LHCN-M2 (cell line): Measurements from ENCODE around the gene NCAN. TPM values are rescaled to one million over a fixed set of nuclear protein-coding genes. Genes with fewer than 3 reads are reported as not detected.

ENCODE experiments used
- DNase-seq: peaks from one replicate; pipeline ENCODE4 v3.0.0-alpha.2; 2012; ENCODE audit warnings: low read depth
- total RNA-seq: library from RNA; depleted of rRNA; stranded (reverse); fragments of >200 nt; gene quantifications from 2 replicates; pipeline ENCODE4 v1.2.3, GENCODE V29; 2014; rRNA removed

Gene NCAN
- total RNA-seq, 1 experiment from 2014 or later: not detected

GRCh38 chr19:19279062-19279612 lies 67.4 kb downstream of the NCAN start:
- DNase-seq: no peak

DNA sequence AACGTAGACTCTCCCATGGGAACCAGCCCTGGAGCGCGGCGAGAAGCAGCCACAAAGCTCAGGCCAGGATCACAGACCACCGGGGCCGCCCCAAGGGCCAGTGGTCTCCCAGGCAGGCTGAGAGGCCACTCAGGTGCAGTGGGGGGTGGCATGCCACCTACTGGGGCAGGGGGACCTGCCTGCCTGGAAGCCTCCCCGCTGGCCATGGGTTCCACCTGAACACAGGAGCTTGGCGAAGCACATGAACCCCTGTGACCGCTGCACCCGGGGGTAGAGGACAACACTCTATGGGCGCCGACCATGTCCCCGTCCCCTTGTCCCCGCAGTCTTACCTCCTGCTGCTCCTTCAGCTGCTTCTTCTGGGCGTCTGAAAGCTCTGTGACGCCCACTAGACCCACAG lies 68.1 kb downstream of the NCAN start:
- no peak for DNase-seq

GRCh38 chr19:19280561-19280960 lies 68.8 kb downstream of the NCAN start:
- DNase-seq: peak; percentile 44

DNA sequence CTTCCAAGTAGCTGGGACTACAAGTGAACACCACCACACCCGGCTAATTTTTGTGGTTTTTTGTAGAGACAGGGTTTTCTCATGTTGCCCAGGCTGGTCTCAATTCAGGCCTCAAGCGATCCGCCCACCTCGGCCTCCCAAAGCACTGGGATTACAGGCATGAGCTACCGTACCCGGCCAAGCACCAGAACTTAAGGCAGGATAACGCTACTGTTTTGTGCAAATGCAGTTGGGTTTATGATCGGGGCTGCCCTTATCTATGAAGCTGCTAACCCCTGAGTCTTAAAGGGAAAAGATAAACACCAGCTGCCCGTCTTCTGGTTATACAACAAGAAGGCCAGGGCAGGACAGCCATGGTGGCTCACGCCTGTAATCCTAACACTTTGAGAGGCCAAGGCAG lies 73.9 kb downstream of the NCAN start:
- DNase-seq: no peak

GRCh38 chr19:19292607-19293006 lies 80.8 kb downstream of the NCAN start:
- no peak for DNase-seq

- DNase-seq: no peak
Measured at GRCh38 chr19:19294914-19295313, 83.2 kb downstream of the NCAN start.

DNA sequence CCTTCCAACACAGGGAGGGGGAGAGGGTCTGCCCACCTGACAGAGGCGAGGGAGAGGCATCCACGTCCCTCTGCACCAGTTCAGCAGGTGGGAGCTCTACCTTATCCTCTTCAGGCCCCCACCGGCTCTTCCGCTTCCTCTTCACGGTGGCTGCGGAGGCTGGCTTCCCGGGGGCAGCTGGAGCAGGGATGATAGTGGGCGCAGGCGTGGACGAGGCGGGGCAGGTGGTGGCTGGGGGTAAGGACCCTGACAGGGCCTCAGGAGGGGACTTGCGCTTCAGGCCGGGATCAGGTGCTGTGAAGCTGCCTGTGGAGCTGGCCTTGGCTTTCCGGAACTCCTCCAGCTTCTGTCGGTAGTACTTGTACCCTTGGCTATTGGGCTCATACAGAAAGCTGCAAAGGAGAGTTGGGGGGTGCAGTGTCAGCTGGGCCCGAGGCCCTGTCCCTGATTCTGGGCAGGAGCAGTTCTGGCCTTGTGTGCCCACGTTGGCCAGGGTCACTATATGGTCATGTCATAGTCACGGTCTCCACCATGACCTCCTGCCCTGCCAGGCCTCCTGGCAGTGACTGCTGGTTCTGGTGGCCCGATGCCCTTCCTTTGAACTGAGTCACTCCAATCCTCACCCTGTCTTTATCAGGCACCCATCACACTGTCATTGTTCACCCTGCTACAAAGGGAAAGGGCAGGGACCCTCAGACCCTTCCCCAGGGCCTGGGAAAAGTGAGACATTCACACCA lies 85.4 kb downstream of the NCAN start:
- DNase-seq: no peak

GRCh38 chr19:19297759-19298158 lies 86.0 kb downstream of the NCAN start:
- no peak for DNase-seq

DNA sequence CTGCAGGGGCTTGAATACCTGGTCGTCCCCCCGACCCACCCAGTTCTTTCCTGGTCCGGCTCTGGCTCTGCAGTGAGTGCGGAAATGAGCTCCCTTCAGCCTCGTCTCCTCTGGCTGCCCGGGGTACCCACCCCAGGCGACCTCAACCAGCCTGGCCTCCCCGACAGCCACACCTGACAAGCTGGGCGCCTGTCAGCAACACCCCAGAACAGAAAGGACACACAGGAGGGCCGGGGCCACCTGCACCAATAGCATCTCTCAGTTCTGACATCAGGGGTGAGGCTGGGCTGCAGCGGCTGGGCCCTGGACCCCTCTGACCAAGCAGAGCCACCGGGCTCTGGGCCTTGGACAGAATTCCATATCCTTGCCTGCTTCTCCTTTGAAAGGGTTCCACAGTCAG lies 88.9 kb downstream of the NCAN start:
- DNase-seq: no peak

Other genes starting within 250 kb of the NCAN start
- 54.2 and 63.9 TPM in 2 replicates for gene SUGP2, start 178.4 kb upstream of the NCAN start, total RNA-seq
- gene ARMC6, start 178.4 kb upstream of the NCAN start, total RNA-seq: 61.1 and 68.3 TPM in 2 replicates
- gene SLC25A42, start 148.0 kb upstream of the NCAN start, total RNA-seq: 2.8 and 4.4 TPM in 2 replicates
- gene TMEM161A, start 73.5 kb upstream of the NCAN start, total RNA-seq: 26.1 and 26.7 TPM in 2 replicates
- gene MEF2B, start 41.7 kb upstream of the NCAN start, total RNA-seq: 0.17 and 0.32 TPM in 2 replicates
- 19.6 and 27.0 TPM in 2 replicates for gene BORCS8, start 19.8 kb upstream of the NCAN start, total RNA-seq
- 66.9 and 71.8 TPM in 2 replicates for gene RFXANK, start 19.7 kb upstream of the NCAN start, total RNA-seq
- 16.0 and 19.7 TPM in 2 replicates for gene NR2C2AP, start 8.5 kb upstream of the NCAN start, total RNA-seq
- gene TM6SF2, start 61.3 kb downstream of the NCAN start, total RNA-seq: 1.2 and 1.3 TPM in 2 replicates
- gene SUGP1, start 108.6 kb downstream of the NCAN start, total RNA-seq: 38.7 and 45.8 TPM in 2 replicates
- 23.1 and 26.4 TPM in 2 replicates for gene MAU2, start 108.9 kb downstream of the NCAN start, total RNA-seq
- 60.7 and 64.1 TPM in 2 replicates for gene GATAD2A, start 193.7 kb downstream of the NCAN start, total RNA-seq